GM12872 (cell line): ENCODE results near the gene ARMH4.
A peak's percentile ranks its signal among the peaks of the same experiment; 100 is the strongest.

Experiments used
- CTCF ChIP-seq: IDR thresholded peaks from 3 replicates; pipeline ENCODE4 v1.5.1; 2011; ENCODE audit warnings: low read depth, mild to moderate bottlenecking, low read length, moderate library complexity; ENCODE audit not compliant: insufficient read depth

The ARMH4 gene

GRCh38 chr14:58129208-58129607, 22.8 kb downstream of the ARMH4 start:
- TF ChIP-seq CTCF, result 0 out of 3 replicates have a peak, but pooled peaks have one; percentile 4

- no peak for TF ChIP-seq CTCF
Observed at GRCh38 chr14:58128416-58128815, 23.6 kb downstream of the ARMH4 start.

GRCh38 chr14:58121530-58122186, 30.4 kb downstream of the ARMH4 start:
- TF ChIP-seq CTCF, result no peak

DNA sequence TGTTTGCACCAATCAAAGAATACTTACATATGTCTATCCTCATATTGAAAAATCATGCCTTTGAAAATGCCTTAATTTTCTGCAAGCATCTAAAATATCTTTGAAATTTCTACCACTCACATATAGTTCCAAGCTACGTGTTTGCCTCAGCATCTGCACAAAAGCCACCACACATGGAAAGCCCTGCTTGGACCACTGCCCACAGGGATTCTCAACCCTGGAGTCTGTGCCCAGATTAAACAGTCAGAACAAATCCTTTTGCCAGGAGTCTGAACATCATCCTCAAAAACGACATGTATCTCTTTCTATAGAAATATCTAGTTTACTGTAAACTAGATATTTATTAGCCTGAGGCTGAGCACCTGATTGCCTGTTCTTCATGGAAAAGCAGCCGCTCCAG, 32.6 kb downstream of the ARMH4 start:
- no peak for TF ChIP-seq CTCF

- no peak for TF ChIP-seq CTCF
Observed at GRCh38 chr14:58118097-58118815, 33.8 kb downstream of the ARMH4 start.

GRCh38 chr14:58109744-58110143, 42.3 kb downstream of the ARMH4 start:
- no peak for TF ChIP-seq CTCF

GRCh38 chr14:58108717-58109116, 43.3 kb downstream of the ARMH4 start:
- no peak for TF ChIP-seq CTCF
